Liver (tissue), 3 donors: ENCODE data around the gene APEX1.

Source experiments
- CTCF ChIP-seq: fragments of 150-350 bp; IDR thresholded peaks from 2 replicates; pipeline ENCODE4 v1.5.1; 2017; ENCODE audit warnings: improper control_type of control experiment, low read depth, low read length; ENCODE audit not compliant: missing input control
- EGR1 ChIP-seq, 2 donors: IDR thresholded peaks; 2 replicates each; pipeline ENCODE4 v1.6.1; 2016 to 2018; ENCODE audit warnings: antibody characterized with exemption in 2 of 2, low read depth in 2 of 2
- GABPA ChIP-seq, 2 donors: IDR thresholded peaks in 1 of 2; conservative IDR thresholded peaks in 1 of 2; 2 replicates each; pipeline ENCODE4 v1.6.1; 2016; ENCODE audit warnings: antibody characterized with exemption in 2 of 2, mild to moderate bottlenecking in 1 of 2, moderate library complexity in 1 of 2
- JUND ChIP-seq, 2 donors: IDR thresholded peaks; 2 replicates each; pipeline ENCODE4 v1.6.1; 2016; ENCODE audit warnings: antibody characterized with exemption in 2 of 2
- MAX ChIP-seq: IDR thresholded peaks from 2 replicates; pipeline ENCODE4 v1.6.1; 2016; ENCODE audit warnings: antibody characterized with exemption
- NR2F2 ChIP-seq: IDR thresholded peaks from 2 replicates; pipeline ENCODE4 v1.6.1; 2016; ENCODE audit warnings: antibody characterized with exemption
- RAD21 ChIP-seq, 2 donors: IDR thresholded peaks; 2 replicates each; pipeline ENCODE4 v1.6.1; 2016; ENCODE audit warnings: antibody characterized with exemption in 2 of 2, mild to moderate bottlenecking in 2 of 2
- REST ChIP-seq: IDR thresholded peaks from 2 replicates; pipeline ENCODE4 v1.6.1; 2016; ENCODE audit warnings: antibody characterized with exemption, mild to moderate bottlenecking
- RXRA ChIP-seq, 2 donors: IDR thresholded peaks; 2 replicates each; pipeline ENCODE4 v1.6.1; 2017 to 2018; ENCODE audit warnings: antibody characterized with exemption in 2 of 2, mild to moderate bottlenecking in 1 of 2
- SP1 ChIP-seq: IDR thresholded peaks from 2 replicates; pipeline ENCODE4 v1.6.1; 2018; ENCODE audit warnings: antibody characterized with exemption, mild to moderate bottlenecking
- YY1 ChIP-seq: IDR thresholded peaks from 2 replicates; pipeline ENCODE4 v1.6.1; 2016; ENCODE audit warnings: antibody characterized with exemption, mild to moderate bottlenecking
- donor health status: healthy.
- donor health status: healthy.

- TF ChIP-seq CTCF (no peak), GABPA (IDR thresholded peaks at IDR 0.05 in 1 of 2, conservative IDR thresholded peaks at IDR 0.05 in 1 of 2) (no peak), RXRA (IDR thresholded peaks at IDR 0.05) (no peak), RAD21 (IDR thresholded peaks at IDR 0.05) (no peak), SP1 (no peak), MAX (no peak), JUND (IDR thresholded peaks at IDR 0.05) (no peak), EGR1 (IDR thresholded peaks at IDR 0.05; ENCODE audit: low read depth in 2 of 2) (no peak), YY1 (no peak), REST (no peak), NR2F2 (no peak)
Observed at GRCh38 chr14:20413744-20414082, 41.3 kb upstream of the APEX1 start.
